Measurements from ENCODE around the gene TRIM58.
A peak's percentile ranks its signal among the peaks of the same experiment; 100 is the strongest.

TRIM58 gene

DNA sequence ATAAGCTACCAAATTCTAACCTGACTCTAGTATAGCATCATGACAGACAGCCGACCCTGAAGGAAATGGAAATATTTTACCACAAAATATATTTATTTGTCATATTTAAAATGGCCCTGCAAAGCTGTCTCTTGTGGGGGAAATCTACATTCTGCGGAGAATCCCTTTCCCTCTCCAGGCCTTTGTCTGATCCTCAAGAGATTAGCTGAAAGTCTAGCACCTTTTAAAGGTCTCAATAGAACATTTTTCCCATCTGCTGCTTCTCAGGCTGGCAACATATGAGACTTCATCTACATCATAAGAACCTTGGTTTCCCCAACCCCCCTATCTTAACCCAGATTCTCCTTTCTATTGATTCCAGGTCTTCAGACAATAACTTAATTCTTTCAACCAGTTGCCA is 13.6 kb upstream of the TRIM58 start:
- TF ChIP-seq Cebpa-rat (IDR thresholded peaks at IDR 0.05), result no peak
- Histone ChIP-seq H3K27me3 (no peaks in the 10 kb centered on the region), H3K4me3 (no peak overlapping the region), H3K4me1 (no peaks in the 10 kb centered on the region), H3K9ac (no peak overlapping the region), H3K4me2 (no peak overlapping the region), H4K20me1 (no peaks in the 10 kb centered on the region), H3K36me3 (no peaks in the 10 kb centered on the region), H3K27ac (no peak overlapping the region), H3K9me3 (no peaks in the 10 kb centered on the region)

DNA sequence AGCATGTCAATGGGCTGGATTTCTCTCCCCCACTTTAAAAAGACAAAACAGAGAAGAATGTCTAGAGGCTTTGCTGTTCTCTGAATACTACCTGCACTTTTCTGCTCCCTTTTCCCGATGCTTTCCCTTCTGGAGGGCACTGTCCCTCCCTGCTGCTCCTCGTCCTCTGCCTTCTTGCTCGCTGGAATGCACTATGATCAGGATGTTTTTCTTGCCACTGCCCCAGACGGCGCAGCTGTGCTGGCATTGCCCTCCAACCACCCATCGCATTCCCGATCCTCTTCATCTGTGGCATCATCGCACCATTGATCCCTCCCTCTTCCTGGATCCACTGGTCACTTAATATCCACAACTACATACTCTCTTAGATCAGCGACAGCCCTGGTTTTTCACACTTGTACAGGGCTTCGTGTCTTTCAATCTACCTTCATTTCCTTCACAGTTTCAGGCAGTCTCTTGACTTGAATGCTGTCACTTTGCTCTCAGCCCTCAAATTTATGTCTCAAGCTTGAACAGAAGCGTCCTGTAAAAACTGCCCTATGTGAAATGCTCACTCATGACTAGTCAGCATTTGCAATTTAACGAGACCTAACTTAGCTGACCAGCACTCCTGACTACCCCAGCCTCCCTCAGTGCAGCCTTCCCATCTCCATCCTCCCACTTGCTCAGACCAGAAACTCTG is 11.8 kb upstream of the TRIM58 start:
- H3K27ac ChIP-seq, result no peak overlapping the region
- no peak for TF ChIP-seq Cebpa-rat (IDR thresholded peaks at IDR 0.05)
- H3K9me3 ChIP-seq, result no peaks in the 10 kb centered on the region
- no peaks in the 10 kb centered on the region for H4K20me1 ChIP-seq
- no peak overlapping the region for H3K9ac ChIP-seq
- no peaks in the 10 kb centered on the region for H3K4me1 ChIP-seq
- H3K4me3 ChIP-seq, result no peak overlapping the region
- H3K4me2 ChIP-seq, result no peak overlapping the region
- no peaks in the 10 kb centered on the region for H3K27me3 ChIP-seq
- no peaks in the 10 kb centered on the region for H3K36me3 ChIP-seq

DNA sequence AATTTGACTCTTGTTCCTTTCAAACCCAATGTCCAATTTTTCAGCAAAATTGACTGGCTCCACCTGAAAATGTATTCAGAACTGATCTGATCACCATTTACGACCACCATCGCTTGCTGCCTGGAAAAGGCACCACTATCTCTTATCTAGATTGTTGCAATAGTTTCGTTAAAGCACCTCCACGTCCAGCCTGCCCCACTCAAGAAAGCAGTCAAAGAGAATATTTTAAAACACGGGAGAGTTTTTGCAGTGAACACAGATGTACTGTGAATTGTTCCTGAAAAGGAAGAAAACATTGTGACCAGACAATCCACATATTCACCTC is 11.3 kb upstream of the TRIM58 start:
- Histone ChIP-seq H3K9me3 (no peaks in the 10 kb centered on the region), H3K36me3 (no peaks in the 10 kb centered on the region), H3K4me2 (no peak overlapping the region), H4K20me1 (no peaks in the 10 kb centered on the region), H3K27me3 (no peaks in the 10 kb centered on the region), H3K27ac (no peak overlapping the region), H3K9ac (no peak overlapping the region), H3K4me1 (no peaks in the 10 kb centered on the region), H3K4me3 (no peak overlapping the region)
- TF ChIP-seq Cebpa-rat (IDR thresholded peaks at IDR 0.05), result no peak

DNA sequence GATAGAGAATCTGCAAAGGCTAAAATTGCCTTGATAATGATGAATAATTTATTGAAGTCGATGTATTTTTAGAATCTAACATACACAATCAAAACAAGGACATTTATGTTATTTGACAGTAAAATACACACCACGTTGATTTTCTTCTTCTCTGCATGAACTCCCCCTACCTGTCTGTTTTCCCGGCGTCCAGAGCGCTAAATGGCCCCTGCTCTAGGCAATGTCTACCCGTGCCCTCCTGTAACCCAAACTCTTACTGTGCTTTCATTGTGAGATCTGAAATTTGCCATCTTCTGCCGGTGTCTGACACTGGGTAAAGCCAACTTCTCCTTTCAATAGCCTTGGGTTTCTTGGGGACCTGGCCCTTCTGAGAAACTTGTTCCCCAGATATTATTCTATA is 8.6 kb upstream of the TRIM58 start:
- Histone ChIP-seq H3K9me3 (no peaks in the 10 kb centered on the region), H3K36me3 (no peaks in the 10 kb centered on the region), H3K27ac (no peak overlapping the region), H3K4me1 (0 out of 2 replicates have a peak, but pooled peaks cover 6% of the 10 kb centered on the region), H3K9ac (no peak overlapping the region), H4K20me1 (no peaks in the 10 kb centered on the region), H3K4me2 (no peak overlapping the region), H3K4me3 (no peak overlapping the region), H3K27me3 (no peaks in the 10 kb centered on the region)
- no peak for TF ChIP-seq Cebpa-rat (IDR thresholded peaks at IDR 0.05)

DNA sequence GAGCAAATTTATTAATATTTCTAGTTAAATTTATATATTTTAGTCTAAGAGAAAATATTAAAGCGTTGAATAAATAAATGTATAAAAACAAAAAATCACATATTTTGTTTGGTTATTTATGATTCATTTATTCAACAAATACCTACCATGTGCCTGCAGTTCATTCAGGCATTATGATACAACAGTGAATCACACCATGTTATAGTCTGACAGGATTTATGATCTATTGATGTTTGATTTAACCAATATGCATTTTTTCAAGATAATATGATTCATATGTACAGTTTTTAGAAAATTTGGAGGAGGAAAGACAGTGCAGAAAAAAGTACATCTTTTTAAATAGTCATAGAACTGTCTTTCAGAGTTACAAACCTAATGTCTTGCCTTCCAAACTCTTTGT is 7.4 kb upstream of the TRIM58 start:
- Histone ChIP-seq H3K4me3 (no peak overlapping the region), H3K9ac (no peak overlapping the region), H3K36me3 (no peaks in the 10 kb centered on the region), H4K20me1 (no peaks in the 10 kb centered on the region), H3K9me3 (no peaks in the 10 kb centered on the region), H3K27me3 (no peaks in the 10 kb centered on the region), H3K4me2 (no peak overlapping the region), H3K4me1 (0 out of 2 replicates have a peak, but pooled peaks cover 6% of the 10 kb centered on the region), H3K27ac (no peak overlapping the region)
- TF ChIP-seq Cebpa-rat (IDR thresholded peaks at IDR 0.05), result no peak

DNA sequence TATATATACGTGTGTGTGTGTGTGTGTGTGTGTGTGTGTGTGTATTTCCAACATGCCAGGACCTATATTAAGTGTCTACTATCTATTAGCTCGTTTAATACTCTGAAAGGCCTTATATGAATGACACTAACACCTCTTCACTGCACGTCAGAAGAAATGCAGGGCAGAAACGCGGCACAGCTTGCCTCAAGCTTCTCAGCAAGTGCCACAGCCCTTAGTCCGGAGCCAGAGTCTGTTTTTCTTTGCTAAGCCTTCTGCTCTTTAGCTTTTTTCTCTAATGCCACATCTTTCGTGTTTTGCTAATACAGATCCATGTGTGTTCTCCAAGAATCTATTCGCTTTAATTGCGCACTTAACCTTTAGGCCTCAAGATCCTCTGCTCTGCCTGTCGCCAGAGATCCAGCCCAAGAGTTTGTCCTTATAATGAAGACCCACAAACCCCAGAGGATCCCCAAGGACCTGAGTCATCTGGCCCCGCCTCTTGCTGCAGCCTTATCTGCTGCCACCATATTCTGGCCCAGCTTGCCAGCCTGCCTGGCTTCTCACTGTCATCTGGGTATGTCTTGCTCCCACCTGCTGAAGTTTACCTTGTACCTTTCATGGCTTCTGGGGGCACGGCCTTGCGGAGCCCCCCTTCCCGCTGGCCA is 2.0 kb upstream of the TRIM58 start:
- Histone ChIP-seq H4K20me1 (no peaks in the 10 kb centered on the region), H3K9me3 (peaks cover 8% of the 10 kb centered on the region; the same call in 1 of the 2 replicates), H3K27me3 (no peaks in the 10 kb centered on the region), H3K4me3 (no peak overlapping the region), H3K4me1 (peaks cover 6% of the 10 kb centered on the region; the same call in 1 of the 2 replicates), H3K4me2 (no peak overlapping the region), H3K9ac (no peak overlapping the region), H3K36me3 (no peaks in the 10 kb centered on the region), H3K27ac (no peak overlapping the region)
- TF ChIP-seq Cebpa-rat (IDR thresholded peaks at IDR 0.05), result no peak

DNA sequence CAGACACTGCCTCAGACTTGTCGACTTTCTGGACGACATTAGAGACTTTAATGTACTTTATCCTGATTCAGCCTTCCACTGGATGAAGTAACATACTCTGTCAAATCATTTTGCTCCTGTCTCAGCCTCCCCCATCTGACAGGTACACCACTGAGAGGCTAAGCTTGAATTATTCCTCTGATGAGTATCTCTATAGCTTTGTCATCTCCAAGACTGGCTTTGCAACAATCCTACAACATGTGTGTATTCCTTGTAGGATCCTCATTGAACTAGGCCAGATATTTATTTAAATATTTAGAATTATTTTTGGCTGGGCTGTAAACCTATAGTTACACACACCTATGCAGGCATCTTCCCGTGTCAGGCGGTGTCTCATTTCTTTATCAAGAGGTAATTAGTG is 1.1 kb upstream of the TRIM58 start:
- no peak overlapping the region for H3K4me2 ChIP-seq
- peaks cover 6% of the 10 kb centered on the region; the same call in 1 of the 2 replicates for H3K4me1 ChIP-seq
- TF ChIP-seq Cebpa-rat (IDR thresholded peaks at IDR 0.05), result no peak

DNA sequence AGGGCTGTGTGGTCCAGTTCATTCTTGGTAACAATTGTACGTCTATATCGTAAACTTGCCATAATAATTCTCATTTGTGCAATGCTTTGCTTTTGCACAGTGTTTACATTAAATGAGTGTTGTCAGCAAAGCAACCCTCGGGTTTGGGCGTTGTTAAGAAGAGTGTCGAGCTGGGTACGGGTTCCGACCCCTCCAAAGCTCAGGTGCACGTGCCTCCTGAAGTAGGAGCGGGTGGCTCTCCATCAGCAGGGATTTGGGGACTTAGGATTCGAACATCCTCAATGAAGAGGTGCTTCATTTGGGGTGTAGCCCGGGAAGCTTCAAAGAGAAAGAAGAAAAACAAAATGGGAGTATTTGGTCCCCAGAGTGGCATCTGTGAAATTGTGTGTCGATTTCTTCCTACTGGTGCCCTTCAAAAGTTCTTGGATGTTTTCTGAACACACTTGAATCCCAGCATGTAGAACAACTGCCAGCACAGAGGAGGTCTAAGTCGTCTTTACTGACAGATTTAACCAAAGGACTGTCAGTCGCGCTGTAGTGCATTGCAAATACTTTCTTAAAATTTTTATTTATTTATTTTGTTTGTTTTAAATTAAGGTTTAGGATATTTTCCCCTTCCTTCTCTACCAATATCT is 1.1 kb downstream of the TRIM58 start:
- H3K9me3 ChIP-seq, result peaks cover 8% of the 10 kb centered on the region; the same call in 1 of the 2 replicates
- H3K4me1 ChIP-seq, result no peaks in the 10 kb centered on the region; the same call in 1 of the 2 replicates
- H3K27ac ChIP-seq, result no peak overlapping the region
- H4K20me1 ChIP-seq, result no peaks in the 10 kb centered on the region
- H3K4me2 ChIP-seq, result peak overlapping the region; percentile 80
- no peak for TF ChIP-seq Cebpa-rat (IDR thresholded peaks at IDR 0.05)
- no peaks in the 10 kb centered on the region for H3K36me3 ChIP-seq
- peak overlapping the region; percentile 77; the same call in 1 of the 2 replicates for H3K9ac ChIP-seq
- peak overlapping the region; percentile 72 for H3K4me3 ChIP-seq
- H3K27me3 ChIP-seq, result no peaks in the 10 kb centered on the region

More for the DNA sequence above, 1.1 kb upstream of the TRIM58 start:
- H3K27ac ChIP-seq, result no peak overlapping the region
- no peaks in the 10 kb centered on the region for H3K36me3 ChIP-seq
- H3K27me3 ChIP-seq, result no peaks in the 10 kb centered on the region
- H3K9ac ChIP-seq, result no peak overlapping the region
- peaks cover 8% of the 10 kb centered on the region; the same call in 1 of the 2 replicates for H3K9me3 ChIP-seq
- H3K4me3 ChIP-seq, result no peak overlapping the region
- H4K20me1 ChIP-seq, result no peaks in the 10 kb centered on the region

DNA sequence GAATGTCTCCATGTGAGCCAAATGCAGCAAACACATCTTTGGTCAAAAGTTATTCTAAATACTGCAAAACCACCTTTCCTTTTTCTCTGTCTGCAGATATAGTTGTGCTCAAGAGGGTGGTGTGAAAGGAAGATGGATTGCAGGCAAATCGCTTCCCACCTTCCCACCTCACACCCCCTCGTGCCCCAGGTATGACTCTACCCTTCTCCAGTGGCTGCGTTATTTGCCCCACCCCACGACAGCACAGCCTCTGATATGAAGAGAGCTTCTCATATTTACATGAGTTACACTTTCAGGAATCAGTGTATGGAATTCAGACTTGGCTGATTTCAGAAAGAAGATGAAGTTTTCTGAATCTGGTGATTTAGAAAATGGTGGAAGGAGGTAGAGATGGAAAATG is 5.8 kb downstream of the TRIM58 start:
- Histone ChIP-seq H3K4me2 (no peak overlapping the region), H3K9me3 (no peaks in the 10 kb centered on the region), H3K4me1 (no peaks in the 10 kb centered on the region; the same call in 1 of the 2 replicates), H3K4me3 (no peak overlapping the region), H4K20me1 (no peaks in the 10 kb centered on the region), H3K27me3 (no peaks in the 10 kb centered on the region), H3K9ac (no peak overlapping the region), H3K27ac (no peak overlapping the region), H3K36me3 (peaks cover 6% of the 10 kb centered on the region; the same call in 1 of the 2 replicates)
- no peak for TF ChIP-seq Cebpa-rat (IDR thresholded peaks at IDR 0.05)

DNA sequence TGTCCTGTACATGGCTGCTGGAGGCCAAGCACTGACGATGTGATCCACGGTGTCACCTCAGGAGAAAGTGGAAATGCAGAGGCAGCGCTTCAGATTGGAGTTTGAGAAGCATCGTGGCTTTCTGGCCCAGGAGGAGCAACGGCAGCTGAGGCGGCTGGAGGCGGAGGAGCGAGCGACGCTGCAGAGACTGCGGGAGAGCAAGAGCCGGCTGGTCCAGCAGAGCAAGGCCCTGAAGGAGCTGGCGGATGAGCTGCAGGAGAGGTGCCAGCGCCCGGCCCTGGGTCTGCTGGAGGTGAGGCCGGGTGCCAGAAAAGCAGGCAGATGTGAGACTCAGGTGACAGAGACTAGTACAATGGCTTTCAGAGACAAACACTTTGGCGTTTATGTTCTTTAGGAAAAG is 7.7 kb downstream of the TRIM58 start:
- H3K27ac ChIP-seq, result no peak overlapping the region
- no peak overlapping the region for H3K4me3 ChIP-seq
- H3K4me2 ChIP-seq, result no peak overlapping the region
- H3K9ac ChIP-seq, result no peak overlapping the region
- H3K36me3 ChIP-seq, result peaks cover 25% of the 10 kb centered on the region
- H3K27me3 ChIP-seq, result no peaks in the 10 kb centered on the region
- no peaks in the 10 kb centered on the region for H4K20me1 ChIP-seq
- no peaks in the 10 kb centered on the region for H3K9me3 ChIP-seq
- TF ChIP-seq Cebpa-rat (IDR thresholded peaks at IDR 0.05), result no peak
- no peaks in the 10 kb centered on the region for H3K4me1 ChIP-seq
